Cardiac fibroblast (primary cell): ENCODE measurements around the gene SCUBE1.
A peak's percentile ranks its signal among the peaks of the same experiment; 100 is the strongest.

Experiments
- DNase-seq, 2 donors: peaks; one replicate each; pipeline versions ENCODE4 v3.0.0 to v3.0.0-alpha.2; 2010; ENCODE audit warnings: low read depth in 2 of 2
- H3K4me3 ChIP-seq, 2 donors: replicated peaks in 1 of 2; 1 replicate in 1 of 2; 2 replicates in 1 of 2; pipeline ENCODE4 v1.5.1; 2011; ENCODE audit warnings: low read depth in 2 of 2, low read length in 2 of 2, mild to moderate bottlenecking in 2 of 2, moderate library complexity in 1 of 2
- TF ChIP-seq, protein P1 (sequence below): IDR thresholded peaks from one replicate; pipeline ENCODE4 v1.5.1; 2011; ENCODE audit warnings: low read depth, mild to moderate bottlenecking, low read length, inconsistent platforms

The SCUBE1 gene

DNA sequence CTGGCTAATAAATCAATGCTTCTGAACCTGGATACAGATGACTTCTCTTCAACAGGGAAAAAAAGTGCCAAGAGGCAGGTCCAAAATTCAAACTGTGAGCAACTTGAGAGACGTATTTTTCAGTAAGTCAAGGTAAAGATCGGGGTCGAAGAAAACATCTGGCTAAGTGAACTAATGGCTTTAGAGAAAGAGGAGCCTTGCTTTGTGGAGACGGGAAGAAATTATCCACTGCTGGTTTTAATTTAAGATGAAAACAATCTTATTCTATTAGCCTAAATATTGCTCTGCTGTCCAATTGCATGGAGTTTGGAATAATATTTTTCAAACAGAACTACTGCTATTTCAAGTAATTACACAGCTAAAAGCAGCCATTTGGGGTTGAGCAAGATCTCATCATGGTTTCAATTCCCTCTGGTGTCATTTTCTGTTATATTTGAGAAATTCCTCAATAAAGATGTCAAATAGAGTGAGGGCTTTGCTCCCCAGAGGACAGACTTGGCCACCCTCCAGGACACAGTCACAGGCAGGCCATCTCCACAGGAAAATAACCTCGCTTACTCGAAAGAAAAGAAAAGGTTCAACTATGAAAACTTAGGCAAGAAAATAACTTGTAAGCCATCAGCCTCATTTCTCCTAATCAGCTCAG is 29.8 kb downstream of the SCUBE1 start:
- no peak overlapping the region for H3K4me3 ChIP-seq
- peak in 1 of 2 donors; percentile 25 for DNase-seq
- TF ChIP-seq, protein P1, sequence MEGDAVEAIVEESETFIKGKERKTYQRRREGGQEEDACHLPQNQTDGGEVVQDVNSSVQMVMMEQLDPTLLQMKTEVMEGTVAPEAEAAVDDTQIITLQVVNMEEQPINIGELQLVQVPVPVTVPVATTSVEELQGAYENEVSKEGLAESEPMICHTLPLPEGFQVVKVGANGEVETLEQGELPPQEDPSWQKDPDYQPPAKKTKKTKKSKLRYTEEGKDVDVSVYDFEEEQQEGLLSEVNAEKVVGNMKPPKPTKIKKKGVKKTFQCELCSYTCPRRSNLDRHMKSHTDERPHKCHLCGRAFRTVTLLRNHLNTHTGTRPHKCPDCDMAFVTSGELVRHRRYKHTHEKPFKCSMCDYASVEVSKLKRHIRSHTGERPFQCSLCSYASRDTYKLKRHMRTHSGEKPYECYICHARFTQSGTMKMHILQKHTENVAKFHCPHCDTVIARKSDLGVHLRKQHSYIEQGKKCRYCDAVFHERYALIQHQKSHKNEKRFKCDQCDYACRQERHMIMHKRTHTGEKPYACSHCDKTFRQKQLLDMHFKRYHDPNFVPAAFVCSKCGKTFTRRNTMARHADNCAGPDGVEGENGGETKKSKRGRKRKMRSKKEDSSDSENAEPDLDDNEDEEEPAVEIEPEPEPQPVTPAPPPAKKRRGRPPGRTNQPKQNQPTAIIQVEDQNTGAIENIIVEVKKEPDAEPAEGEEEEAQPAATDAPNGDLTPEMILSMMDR: no peak

DNA sequence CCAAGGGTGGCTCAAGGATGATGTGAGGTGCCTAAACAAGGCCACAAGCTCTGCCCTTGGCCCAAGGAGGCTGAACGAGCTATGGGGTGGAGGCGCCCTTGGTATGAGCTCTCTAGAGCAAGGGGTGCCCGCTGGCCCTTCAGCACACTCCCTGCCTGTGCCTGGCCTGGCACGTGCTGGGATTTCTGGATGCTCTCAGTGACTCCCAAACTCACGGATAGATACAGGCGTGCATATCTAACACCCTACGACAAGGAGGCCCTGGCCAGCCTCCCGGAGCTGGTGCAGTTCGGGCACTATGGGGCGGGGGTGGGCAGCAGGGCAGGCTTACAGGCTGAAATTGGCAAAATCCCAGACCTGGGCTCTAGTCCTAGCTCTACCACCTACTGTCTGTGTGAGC is 30.6 kb downstream of the SCUBE1 start:
- TF ChIP-seq, protein P1: no peak
- H3K4me3 ChIP-seq: no peak overlapping the region
- DNase-seq: no peak

DNA sequence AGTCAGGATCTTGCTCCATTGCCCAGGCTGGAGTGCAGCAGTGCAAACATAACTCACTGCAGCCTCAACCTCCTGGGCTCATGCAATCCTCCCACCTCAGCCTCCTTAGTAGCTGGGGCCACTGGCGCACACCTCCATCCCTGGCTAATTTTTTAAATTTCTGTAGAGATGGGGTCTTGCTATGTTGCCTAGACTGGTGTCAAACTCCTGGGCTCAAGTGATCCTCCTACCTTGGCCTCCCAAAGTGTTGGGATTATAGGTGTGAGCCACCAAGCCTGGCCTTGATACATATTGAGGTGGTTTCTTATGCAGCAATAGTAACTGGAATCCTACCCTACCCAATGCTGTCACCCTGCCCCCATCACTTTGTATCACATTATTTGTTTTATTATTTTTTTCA is 32.4 kb downstream of the SCUBE1 start:
- no peak for DNase-seq
- no peak overlapping the region for H3K4me3 ChIP-seq
- TF ChIP-seq, protein P1: no peak

DNA sequence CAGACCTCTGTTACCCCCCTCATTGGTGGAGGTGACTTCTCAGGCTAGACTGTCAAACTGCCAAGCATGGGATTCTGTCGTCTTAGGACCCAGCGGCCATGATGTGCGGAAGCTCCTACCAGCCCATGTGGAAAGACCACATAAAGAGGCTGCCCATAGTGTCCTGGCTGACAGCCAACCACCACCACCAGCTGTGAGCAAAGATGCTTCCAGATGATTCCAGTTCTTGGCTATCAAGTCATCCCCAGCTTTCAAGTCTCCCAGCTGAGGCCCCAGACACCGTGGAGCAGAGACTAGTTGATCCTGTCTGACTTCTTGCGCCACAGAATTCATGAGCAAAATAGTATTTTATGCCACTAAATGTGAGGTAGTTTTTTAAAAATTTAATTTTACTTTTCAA is 32.9 kb downstream of the SCUBE1 start:
- no peak overlapping the region for H3K4me3 ChIP-seq
- TF ChIP-seq, protein P1: no peak
- no peak for DNase-seq

DNA sequence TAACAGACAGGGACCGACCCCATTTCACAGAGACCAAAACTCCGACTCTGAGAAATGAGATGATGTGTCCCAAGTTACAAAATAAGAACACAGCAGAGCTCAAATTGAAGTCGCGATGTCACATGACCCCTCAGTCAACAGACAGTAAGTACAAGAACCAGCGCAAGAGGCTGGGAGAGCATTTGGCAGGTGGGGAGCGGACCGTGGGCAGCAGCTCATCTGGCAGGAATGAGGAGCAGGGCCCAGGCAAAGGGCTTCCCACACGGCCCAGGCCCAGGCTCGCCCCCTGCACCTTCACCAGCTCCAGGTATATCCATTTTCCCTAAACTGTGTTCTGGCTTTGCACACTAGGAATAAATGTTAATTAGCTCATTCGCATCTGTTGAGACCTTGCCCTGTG is 34.3 kb downstream of the SCUBE1 start:
- H3K4me3 ChIP-seq: no peak overlapping the region
- no peak for DNase-seq
- TF ChIP-seq, protein P1: no peak

DNA sequence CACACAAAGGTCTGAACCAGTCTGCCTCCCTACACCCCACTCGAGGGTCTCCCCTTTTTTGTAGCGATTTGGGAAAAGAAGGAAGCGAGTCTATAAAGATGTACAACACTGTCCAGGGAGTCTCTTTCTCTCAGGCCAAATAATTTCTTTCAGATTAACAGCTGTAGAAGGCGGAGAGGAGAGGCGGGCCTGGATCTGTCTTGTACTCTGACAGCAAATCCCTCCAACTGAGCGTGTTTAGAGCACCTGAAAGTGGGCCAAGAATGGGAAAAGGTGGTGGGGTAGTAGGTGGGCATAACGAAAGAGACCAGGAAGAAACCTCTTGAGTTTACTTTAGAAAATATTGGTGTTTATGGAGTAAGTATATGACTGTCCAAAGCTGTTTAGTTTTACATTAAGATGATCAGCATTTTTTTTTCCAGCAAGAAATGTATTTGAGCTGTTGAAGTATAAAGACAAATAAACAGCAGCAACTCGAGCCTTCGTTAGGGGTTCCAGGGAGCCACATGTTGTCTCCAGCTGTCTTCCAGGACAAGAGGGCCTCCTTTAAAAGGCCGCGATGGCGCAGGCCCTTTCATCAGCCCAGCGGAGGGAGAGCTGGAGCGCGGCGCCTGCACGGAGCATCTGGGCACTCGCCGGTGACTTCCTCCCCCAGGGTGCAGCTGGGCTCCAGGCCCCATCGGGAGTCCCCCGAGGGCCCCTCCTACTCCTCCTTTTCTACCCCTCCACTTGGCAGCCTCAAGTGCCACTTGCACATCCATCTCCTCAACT is 34.9 kb downstream of the SCUBE1 start:
- no peak overlapping the region for H3K4me3 ChIP-seq
- TF ChIP-seq, protein P1: no peak
- DNase-seq: no peak
